NCI-H2029 treated with DMSO at 0.1 percent for 48 hours (cell line): ENCODE measurements around the gene CDKAL1.

Experiments
- DNase-seq: peaks from one replicate; lab custom pipeline; 2025; lab: John Stamatoyannopoulos, UW

Gene CDKAL1

DNA sequence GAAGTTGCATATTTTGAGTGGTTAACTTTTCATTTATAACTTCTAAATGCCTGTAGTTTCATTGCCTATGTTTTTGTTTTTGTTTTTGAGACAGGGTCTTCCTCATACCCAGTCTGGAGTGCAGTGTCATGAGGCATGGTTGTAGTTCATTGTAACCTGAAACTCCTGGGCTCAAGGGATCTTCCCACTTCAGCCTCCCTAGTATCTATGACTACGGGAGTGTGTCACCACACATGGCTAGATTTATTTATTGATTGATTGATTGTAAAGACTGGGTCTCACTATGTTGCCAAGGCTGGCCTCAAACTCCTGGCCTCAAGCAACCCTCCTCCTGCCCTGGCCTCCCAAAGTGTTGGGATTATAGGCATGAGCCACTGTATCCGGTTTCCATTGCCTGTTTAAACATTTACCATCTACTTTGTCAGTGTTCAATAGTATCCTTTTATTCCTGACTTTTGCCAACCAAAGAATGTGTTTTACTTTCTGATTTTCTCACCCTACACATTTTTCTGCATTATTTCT, 144.6 kb downstream of the CDKAL1 start:
- DNase-seq = no peak

DNA sequence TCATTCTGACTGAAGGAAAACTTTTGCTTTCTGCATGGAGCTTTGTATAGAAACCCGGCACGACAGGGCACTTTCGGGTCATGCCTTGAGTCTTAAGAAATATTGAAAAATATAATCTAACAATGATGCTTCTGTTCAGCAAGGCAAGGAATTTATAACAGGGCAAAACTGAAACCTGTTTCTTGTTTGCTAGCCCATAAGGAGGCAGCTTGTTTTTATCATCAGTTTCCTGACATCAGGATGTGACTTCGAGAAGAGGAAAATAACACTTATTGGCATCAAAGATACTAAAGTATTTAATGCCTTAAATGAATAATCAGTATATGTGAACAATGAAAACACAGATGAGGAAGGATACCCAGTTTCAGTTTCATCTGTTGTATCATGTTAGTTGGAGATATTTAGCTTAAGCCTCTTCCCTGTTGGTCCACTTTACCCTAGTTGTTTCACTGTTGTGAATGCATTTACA, 146.5 kb downstream of the CDKAL1 start:
- DNase-seq = peak; percentile 86

DNA sequence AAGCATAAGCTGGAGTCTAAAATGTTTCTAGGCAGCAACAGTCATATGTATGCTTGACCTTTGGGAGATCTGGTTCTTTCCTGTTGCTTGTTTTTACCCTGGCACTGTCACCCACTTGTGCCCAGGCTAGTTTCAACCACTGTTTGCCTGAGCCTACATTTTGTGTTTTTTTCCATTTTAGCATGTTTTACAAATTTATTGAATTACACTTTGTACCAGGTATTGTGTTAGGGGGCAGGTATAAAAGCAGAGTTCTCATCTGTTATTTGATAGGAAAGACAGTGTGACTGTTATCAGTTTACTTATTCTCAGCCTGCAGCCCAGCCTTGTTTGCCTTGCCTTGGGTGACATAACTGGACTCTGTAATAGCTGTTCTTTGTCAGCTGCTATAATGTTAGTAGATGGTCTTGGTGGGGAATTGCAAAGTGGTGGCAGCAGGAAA, 147.0 kb downstream of the CDKAL1 start:
- peak; percentile 86 for DNase-seq

DNA sequence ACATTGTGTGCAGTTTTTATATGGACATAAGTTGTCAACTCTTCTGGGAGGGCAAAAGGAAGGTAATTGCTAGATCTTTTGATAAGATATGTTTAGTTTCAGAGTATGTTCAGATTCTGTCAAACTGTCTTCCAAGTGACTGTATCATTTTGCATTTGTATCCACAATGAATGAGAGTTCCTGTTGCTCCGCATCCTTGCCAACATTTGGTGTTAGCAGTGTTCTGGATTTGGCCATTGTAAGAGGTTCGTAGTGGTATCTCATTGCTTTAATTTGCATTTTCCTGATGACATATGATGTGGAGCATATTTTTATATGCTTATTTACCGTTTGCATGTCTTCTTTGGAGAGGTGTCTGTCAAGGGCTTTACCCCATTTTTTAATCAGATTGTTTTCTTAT, 150.2 kb downstream of the CDKAL1 start:
- no peak for DNase-seq

DNA sequence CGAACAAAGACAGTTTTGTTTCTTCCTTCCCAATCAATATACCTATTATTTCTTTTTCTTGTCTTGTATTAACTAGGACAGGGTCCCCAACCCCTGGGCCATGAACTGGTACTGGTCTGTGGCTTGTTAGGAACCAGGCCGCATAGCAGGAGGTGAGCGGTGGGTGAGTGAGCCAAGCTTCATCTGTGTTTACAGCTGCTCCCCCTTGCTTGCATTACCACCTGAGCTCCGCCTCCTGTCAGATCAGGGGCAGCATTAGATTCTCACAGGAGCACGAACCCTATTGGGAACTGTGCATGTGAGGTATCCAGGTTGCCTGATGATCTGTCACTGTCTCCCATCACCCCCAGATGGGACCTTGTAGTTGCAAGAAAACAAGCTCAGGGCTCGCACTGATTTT, 151.9 kb downstream of the CDKAL1 start:
- DNase-seq = peak; percentile 61

DNA sequence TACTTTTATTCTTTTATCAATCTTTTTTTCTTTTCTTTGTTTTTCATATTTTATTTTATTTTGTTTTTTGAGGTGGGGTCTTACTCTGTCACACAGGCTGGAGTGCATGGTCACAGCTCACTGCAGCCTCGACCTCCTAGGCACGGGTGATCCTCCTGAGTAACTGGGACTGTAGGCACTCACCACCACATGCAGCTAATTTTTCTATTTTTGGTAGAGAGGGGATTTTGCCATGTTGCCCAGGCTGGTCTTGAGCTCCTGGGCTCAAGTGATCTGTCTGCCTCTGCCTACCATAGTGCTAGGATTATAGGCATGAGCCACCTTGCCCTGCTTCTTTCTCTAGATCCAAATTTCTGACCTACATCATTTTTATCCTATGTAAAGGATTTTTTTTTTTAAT, 153.2 kb downstream of the CDKAL1 start:
- no peak for DNase-seq

DNA sequence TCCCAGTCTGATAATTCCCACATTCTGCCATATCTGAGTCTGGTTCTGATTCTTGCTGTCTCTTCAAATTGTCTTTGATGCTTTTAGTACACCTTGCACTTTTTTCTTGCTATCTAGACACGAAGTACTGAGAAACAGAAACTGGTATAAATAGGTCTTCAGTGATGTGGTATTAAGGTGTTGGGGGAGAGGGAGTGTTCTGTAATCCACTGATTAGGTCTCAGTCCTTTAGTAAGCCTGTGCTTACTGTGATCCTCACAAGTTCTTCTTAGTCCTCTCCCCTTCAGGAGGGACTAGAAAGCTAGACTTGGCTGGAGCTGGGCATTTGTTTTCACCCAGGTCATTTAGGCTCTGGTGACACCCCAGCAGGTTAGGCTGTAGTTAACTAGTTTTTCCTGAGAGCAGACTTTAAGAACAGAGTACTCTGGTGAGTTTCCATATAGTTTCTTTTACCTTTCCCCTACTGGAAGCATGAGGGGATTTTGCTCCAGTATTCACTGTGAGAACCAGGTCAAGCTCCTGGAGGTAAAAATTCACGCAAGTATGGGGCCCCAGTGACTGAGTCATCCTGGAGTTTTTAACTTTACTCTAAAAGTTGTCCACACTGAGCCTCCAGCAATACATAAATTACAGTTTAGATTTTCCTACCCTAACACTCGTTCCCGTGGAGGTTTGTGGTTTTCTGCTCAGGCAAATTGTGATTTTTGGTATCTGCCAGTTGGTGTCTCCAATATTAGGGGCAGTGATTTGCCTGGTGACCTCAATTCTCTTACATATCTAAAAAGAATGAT, 154.6 kb downstream of the CDKAL1 start:
- DNase-seq = peak; percentile 83

DNA sequence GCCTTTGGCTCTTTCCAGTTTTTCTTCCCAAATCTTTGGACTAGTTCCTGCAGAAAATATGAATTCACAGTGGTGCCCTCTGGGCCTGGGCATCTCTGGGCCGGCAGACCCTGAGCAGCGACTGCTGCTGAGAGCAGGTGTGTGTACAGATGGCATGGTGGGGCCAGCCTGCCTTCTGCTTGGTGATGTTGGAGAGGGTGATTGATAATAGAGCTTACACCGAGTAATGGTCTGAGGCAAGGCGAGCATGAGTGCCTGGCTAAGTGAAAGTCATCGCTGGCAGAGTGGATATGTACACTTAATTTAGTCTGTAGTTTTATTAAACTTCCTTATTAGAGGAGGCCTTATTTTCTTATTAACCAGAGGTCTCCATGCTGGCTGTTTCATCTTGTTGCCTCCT, 156.9 kb downstream of the CDKAL1 start:
- DNase-seq = peak; percentile 92

DNA sequence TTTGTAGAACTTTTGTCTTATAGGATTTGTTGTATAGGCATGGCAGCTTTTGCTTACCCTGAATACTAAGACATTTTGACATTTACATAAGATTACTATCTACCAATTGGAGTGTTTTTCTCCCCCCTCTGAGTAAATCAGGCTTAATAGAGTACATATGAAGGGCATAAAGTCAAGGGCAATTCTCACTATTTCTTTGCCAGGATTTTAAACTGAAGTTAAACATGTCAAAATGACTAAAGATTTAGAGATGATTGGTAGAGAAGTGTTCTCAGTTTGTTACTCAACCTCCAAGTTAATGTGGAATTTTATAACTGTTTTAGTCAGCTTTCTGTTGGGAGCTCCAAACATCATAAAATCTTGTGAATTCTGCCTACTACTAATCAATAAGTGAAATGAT, 157.8 kb downstream of the CDKAL1 start:
- no peak for DNase-seq

DNA sequence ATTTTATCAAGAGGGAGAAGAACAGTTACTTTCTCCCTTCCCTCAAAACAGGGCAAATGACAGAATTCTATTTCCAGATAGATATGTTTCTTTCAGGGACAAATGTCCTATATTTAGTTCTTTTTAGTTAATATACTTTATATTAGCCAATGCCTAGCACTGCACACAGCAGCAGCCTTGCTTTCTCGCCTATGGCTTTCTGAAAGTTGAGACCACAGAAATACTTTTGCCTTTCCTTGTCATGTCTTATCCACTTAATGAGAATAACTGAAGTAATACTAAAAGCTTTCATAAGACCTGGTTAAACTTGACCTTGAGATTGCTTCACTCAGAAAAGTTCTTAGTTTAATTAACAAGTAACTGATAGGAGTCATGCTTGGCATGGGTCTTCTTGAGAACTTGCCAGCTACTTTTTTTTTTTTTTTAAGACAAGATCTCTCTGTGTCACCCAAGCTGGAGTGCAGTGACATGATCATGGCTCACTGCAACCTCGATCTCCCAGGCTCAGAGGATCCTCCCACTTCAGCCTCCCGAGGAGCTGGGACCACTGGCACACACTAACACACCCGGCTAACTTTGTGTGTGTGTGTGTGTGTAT, 159.3 kb downstream of the CDKAL1 start:
- DNase-seq = no peak

DNA sequence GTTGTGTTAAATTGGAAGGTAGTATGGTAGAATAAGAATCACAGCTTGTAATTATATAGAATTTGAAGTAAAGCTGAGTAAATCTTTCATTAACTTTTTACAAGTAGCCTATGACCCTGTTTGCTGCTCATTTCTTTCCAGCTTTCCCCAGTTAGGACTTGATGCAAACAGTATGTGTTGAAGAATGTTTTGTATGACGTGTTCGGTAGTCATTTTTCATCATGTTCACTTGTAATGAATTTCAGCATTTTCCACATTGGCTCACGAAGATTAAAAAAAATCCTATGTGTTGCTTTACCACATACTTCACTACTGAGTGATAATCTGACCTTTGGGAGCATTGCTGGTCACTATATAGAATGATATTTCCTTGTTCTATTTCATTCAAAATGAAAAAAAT, 162.4 kb downstream of the CDKAL1 start:
- no peak for DNase-seq

DNA sequence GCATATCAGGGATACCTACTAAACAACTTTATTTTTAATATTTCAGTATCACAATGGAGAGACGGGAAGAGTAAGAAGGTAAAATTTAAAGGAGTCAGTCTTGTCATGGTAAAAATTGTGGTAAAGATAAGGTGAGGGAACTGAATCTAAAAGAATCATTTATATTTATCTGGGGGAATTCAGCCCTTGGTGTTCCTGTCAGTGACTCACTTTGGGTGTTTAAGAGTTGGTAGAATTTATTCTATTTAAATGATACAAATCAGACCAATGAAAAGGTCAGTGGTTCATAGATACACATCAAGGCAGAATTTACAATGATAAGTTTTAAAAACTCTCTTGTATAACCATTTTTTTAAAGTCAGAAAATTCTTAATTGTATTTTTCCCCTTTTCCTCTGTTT, 164.4 kb downstream of the CDKAL1 start:
- DNase-seq = no peak

DNA sequence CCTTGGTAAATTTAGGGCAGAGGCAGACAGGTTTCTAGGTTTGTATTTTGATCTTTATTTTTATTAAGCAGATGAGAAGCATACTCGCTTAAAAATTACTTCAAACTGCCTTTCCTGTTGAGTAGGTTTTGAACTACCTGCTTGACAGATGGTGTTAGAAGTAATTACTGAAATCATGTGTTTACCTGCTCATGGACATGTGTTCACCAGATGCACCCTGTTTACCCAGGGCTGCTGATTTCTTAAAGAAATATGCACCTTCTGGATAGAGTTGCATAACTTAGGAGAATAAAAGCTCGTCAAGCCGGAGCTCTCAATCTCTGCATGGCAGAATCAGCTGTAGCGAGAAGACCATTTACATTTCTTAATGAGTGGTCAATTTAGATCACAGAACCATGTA, 165.1 kb downstream of the CDKAL1 start:
- DNase-seq = no peak

DNA sequence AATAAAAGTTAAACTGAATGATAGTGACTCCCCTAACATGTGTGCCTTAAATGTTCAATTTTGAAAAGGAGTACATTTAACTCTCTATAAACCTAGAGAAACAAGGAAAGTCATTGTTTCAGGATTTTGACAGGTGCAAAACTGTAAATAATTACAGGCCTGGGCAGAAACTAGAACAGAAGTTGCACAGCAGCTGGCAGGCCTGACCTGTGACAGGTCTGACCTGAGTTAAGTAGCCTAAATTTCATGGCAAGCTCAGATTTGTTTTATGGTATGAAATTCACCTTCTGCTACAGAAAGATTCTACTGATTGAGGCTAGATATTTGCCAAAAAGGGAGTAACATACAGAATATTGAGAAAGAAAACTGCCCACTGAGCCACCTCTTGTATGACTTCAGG, 166.1 kb downstream of the CDKAL1 start:
- DNase-seq = no peak

DNA sequence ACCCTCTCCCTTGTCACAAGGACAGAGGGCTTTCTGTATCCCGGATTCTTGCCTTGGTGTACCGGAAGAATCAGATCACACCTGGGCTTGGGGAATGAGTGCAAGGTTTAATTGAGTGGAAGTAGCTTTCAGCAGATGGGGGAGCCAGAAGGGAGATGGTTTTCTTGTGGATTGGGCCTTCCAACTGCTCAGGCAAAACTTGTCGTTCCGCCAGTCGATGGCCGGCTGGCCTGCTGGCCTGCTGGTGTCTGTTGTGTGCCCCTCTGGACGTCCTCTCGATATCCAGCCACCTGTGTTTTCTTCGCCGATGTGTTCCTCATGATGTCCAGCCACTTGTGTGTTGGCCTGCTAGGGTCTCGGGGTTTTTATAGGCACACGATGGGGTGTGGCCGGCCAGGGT, 168.1 kb downstream of the CDKAL1 start:
- no peak for DNase-seq

DNA sequence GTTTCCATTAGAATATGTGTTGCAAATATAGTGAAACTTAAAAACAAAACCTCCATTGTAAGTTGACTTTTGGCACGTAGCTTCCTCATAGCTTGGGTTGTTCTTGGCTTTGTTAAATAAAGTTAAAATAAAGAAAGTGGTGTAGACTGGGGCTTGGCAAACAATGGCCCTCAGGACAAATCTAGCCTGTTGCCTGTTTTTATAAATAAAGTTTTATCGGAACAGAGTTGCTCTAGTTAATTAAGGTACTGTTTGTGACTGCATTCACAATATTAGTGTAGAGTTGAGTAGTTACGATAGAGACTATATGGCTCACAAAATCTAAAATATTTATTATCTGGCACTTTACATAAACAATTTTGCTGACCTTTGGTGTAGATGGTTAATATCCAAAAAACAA, 168.8 kb downstream of the CDKAL1 start:
- DNase-seq = no peak

DNA sequence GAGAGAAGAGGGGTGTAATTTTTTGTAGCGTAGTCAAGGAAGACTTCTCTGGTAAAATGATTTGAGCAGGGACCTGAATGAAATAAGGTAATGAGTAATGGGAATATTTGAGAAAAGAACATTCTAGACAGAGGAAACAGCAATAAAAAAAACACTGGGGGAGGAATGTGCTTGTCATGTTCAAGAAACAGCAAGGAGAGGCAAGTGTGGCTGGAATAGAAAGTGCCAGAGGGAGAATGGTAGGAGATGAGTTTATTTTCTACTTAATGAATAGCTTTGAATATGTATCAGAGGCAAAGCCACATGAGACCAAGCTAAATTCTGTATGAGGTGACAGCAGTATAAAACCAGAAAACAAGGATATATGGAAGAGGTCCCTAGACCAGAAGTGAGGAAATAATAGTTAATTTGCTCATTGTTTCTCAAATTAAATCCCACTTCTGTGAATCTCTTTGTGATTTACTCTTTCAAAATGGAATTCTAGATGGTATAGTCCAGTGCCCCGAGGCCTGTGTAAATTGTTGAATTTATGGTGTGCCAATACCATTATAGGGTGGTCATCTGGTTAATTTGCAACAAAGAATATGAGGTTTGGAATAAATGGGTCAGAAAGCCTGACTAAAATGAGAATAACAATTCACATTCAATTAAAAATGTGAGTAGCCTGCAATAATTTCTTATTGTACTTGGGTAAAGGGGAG, 170.2 kb downstream of the CDKAL1 start:
- DNase-seq = no peak

DNA sequence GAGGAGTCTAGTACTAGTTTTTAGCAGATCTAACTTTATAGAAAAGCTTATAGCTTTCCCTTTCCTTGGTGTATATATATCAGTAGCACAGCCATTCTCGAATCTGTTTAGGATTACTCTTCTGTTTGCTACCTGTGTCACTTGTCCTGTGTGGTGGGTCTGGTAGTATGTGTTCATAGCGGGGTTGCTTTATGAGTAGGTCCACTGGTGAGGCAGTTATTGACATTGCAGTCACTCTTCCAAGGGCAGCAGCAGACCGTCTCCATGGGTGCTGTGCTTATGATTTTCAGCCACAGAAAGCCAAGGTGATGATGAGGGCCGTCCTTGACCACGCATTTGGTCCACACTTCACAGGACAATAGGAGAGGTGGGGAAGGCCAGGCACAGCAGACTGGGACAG, 171.5 kb downstream of the CDKAL1 start:
- DNase-seq = peak; percentile 74

DNA sequence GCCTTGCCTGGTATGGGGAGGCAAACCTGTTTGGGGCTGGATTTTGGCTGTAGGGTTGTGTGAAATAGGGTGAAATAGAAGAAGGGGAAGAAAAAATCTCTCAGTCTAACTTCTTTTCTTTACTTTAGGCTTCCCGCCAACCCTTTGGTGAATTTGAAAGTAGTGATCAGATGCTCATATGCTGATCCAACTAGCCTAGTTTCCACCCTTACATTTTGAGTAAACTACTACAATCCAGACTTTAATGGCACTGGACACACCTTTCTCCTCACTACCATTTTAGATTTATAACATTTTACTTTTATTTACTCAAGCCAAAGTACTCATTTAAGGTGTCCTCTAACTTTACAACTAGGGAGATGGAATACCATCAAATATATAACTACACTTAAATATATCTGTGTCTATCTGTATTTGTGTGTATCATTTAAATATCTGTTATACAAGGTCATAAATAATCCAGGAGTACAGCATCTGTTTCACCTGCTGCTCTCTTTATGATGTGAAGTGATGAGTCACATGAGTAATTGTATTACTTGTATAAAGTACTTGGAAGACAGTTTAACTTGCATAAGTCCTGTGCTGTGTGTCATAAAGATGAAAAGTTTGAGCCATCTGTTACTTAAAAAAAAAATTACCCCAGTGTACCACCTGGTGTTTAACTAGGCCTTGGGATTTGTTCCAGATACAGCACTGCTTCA, 172.1 kb downstream of the CDKAL1 start:
- DNase-seq = no peak

DNA sequence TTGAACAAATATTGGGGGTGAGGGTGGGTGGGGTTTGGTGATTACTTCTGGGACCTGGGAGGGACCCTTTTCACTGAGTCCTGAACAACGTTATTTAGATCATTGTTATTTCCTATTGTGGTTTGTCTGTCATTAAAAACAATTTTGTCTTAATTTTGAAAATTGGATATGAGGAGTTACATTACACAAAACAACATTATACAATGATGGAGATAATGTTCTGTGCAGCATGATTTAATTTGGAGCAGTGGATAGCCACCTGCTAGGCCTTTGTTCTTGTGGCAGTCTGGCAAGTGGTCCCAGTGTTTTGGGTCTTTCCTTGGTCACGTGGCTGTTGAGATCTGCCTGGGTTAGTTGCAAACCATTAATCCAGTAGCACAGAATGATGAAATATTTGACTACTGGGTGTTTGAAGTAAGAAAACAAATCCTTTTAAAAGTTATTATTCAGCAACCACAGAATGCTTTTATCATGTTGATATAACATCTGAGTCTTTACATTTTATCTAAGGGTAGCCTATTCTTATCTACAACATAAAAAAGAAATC, 172.8 kb downstream of the CDKAL1 start:
- DNase-seq = peak; percentile 57

DNA sequence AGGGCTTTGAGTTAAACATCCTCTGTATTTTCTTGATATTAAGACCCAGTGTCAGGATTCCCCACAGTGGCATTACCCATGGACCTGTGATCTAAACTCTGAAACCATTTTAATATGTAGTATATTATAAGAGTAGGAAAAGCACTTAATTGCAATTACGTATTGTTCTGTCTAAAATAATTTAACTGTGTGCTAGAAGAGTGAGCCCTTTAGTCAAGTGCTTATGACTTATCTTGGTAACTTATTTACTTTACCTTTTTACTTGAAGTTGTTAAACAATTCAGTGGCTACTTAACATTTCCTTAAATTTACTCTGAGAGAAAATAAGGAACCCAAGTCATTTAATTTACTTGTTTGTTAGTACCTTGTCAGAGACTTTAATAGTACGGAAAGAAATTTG, 173.6 kb downstream of the CDKAL1 start:
- no peak for DNase-seq
